Fibroblast of villous mesenchyme (primary cell): ENCODE data around the gene TAF6. TPM values are rescaled to one million over a fixed set of nuclear protein-coding genes. Genes with fewer than 3 reads are reported as not detected.
A peak's percentile ranks its signal among the peaks of the same experiment; 100 is the strongest.

Experiments
- DNase-seq: peaks from one replicate; pipeline ENCODE4 v3.0.0-alpha.2; 2010; ENCODE audit warnings: low read depth
- H3K4me3 ChIP-seq: 2 replicates; pipeline ENCODE4 v1.5.1; 2011; ENCODE audit warnings: low read depth, mild to moderate bottlenecking, low read length
- total RNA-seq: library from RNA; depleted of rRNA; stranded (reverse); fragments of >200 nt; gene quantifications from 2 replicates; pipeline ENCODE4 v1.2.3, GENCODE V29; 2012
- TF ChIP-seq, protein P1 (sequence below): IDR thresholded peaks from 2 replicates; pipeline ENCODE4 v1.5.1; 2012; ENCODE audit warnings: low read depth, mild to moderate bottlenecking, low read length; ENCODE audit not compliant: insufficient read depth

Gene TAF6
- total RNA-seq, 1 donor, result 54.4 TPM

DNA sequence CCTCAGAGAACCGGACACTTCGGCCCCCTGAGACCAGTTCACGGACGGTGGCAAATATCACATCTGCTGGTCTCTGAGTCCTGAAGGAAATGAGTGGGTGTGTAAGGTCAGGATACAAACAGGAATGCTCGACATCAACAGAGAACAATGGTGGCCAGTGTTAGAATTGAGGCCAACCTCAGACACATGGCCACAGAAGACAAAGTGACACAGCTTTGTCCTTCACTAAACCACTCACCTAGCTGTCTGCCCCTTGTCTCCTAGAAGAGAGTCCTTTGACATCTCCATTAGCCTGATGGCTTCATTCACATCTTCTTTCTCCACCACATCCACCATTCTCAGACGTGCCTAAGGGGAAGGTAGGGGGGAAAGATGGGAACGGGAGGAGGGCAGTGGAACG lies 26.1 kb downstream of the TAF6 start:
- TF ChIP-seq, protein P1, sequence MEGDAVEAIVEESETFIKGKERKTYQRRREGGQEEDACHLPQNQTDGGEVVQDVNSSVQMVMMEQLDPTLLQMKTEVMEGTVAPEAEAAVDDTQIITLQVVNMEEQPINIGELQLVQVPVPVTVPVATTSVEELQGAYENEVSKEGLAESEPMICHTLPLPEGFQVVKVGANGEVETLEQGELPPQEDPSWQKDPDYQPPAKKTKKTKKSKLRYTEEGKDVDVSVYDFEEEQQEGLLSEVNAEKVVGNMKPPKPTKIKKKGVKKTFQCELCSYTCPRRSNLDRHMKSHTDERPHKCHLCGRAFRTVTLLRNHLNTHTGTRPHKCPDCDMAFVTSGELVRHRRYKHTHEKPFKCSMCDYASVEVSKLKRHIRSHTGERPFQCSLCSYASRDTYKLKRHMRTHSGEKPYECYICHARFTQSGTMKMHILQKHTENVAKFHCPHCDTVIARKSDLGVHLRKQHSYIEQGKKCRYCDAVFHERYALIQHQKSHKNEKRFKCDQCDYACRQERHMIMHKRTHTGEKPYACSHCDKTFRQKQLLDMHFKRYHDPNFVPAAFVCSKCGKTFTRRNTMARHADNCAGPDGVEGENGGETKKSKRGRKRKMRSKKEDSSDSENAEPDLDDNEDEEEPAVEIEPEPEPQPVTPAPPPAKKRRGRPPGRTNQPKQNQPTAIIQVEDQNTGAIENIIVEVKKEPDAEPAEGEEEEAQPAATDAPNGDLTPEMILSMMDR, result no peak
- H3K4me3 ChIP-seq, result no peak overlapping the region
- no peak for DNase-seq

DNA sequence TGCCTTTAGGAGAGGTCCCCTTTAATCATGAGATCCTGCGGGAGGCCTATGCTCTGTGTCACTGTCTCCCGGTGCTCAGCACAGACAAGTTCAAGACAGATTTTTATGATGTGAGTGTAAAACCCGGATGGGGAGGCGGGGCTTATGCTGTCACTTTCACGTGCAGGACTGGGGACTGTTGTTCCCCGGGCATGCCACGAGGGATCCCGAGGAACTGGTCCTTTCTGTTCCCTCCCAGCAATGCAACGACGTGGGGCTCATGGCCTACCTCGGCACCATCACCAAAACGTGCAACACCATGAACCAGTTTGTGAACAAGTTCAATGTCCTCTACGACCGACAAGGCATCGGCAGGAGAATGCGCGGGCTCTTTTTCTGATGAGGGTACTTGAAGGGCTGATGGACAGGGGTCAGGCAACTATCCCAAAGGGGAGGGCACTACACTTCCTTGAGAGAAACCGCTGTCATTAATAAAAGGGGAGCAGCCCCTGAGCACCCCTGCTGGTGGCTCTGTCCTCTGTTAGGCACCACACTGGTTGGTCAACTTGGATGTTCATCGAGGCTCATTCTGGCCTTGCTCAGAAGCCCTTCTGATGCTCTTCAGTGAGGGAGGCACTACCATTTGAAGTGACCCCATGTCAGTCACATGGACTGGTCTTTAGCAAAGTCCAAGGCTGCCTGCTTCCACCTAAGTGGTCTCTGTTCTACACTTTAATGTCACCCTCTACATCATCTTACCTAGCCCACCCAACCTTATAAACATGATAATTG lies 27.6 kb downstream of the TAF6 start:
- DNase-seq, result no peak
- no peak overlapping the region for H3K4me3 ChIP-seq
- TF ChIP-seq, protein P1, result no peak

DNA sequence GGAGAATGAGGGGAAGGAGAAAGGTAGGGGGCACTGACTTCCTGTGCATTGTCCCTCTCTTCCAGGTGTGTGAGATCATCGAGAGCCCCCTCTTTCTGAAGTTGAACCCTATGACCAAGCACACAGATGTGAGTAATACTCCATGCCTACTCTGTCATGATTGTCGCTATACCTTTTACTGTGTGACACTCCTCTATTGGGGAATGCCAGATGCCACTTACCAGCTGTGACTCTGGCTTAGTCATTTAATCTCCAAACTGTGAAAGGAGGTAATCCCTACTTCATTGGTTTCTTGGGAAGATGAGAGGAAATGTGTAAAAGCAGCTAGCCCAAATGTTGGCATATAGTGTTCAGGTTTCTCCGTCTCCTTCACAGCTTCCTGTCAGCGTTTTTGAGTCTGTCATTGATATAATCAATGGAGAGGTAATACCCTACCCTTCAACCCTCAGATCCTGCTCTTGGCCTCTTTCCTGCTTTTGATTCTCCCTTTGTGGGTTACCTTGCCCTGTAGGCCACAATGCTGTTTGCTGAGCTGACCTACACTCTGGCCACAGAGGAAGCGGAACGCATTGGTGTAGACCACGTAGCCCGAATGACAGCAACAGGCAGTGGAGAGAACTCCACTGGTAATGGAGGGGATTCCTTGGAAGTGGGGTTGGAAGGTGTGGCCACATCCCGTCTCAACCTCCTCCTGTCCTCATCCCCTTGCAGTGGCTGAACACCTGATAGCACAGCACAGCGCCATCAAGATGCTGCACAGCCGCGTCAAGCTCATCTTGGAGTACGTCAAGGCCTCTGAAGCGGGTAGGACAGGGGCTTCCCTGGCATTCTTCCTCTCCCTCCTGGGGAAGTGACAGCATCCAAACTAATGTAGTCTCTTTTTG lies 28.4 kb downstream of the TAF6 start:
- no peak for DNase-seq
- H3K4me3 ChIP-seq, result peak overlapping the region; percentile 2
- TF ChIP-seq, protein P1, result no peak

DNA sequence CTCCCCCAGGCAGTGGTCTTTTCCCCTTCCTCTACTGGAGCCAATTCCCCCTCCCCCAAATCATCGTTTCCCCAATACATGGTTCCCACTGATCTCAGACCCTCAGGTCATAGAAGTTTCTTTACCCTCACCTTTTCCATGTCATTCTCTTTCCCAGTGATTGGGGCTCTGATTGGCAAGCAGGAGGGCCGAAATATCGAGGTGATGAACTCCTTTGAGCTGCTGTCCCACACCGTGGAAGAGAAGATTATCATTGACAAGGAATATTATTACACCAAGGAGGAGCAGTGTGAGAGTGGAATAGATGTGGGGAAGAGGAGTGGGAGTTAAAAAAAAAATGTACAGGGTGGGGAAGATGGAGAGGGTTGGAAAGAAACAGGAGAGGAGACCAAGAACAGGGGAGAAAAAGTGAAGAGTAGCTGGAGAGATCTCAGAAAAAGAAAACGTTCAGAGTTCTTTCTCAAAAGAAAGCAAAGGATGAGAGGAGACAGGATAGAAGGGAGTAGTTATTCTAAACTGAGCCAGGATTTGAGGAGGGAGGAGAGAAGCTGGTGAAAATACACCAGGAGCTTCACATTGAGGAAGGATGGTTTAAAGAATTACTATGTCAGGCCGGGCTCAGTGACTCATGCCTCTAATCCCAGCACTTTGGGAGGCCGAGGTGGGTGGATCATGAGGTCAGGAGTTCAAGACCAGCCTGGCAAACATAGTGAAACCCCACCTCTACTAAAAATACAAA lies 29.5 kb downstream of the TAF6 start:
- TF ChIP-seq, protein P1, result no peak
- H3K4me3 ChIP-seq, result peak overlapping the region; percentile 95
- peak; percentile 59 for DNase-seq

DNA sequence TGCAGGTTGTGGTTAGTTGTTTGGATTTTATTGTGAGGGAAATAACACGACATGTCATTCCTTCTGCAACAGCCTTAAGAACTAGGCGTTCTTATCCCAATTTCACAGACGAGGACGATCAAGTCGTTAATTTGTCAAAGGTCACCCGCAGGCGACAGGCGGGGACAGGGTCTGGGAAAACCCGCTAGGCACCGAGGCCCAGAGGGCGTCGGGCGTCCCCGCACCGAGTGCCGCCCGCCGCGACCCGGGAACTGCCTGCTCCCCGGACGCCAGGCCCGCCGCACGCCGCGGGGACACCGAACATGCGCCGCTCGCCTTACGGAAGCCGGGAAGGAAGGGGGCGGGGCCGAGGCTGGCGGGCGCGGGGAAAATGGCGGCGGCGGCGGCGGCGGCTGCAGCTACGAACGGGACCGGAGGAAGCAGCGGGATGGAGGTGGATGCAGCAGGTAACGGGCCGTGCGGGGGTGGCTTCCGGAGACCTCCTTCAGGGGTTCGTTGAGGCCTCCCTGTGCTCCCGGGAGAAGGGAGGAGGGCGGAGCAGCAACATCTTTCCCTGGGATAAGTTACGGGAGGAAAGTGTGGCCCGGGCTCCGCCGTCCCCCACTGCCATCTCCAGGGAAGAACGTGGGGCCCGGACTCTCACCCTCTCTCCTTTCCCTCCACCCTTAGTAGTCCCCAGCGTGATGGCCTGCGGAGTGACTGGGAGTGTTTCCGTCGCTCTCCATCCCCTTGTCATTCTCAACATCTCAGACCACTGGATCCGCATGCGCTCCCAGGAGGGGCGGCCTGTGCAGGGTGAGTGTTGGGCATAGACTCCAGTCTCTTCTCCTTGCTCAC lies 30.3 kb downstream of the TAF6 start, which contains the start of gene COPS6:
COPS6 (plus strand) TSS at position 349 of the 837 bp plus-strand sequence; CDS start at position 371, 22 bp downstream.
- TF ChIP-seq, protein P1, result no peak
- DNase-seq, result peak; percentile 82

More for the DNA sequence above, 30.3 kb downstream of the TAF6 start, which contains the start of gene COPS6:
- peak within 1 kb of the TSS; percentile 95 for H3K4me3 ChIP-seq
